Mesodermal cell (in vitro differentiated cells): ENCODE data around the gene CCR9.

Source experiments
- H3K27ac ChIP-seq: 2 replicates; pipeline ENCODE4 v1.7.0; 2013; ENCODE audit warnings: mild to moderate bottlenecking, low read depth, low read length, moderate library complexity; ENCODE audit not compliant: severe bottlenecking
- H3K36me3 ChIP-seq: 2 replicates; pipeline ENCODE4 v1.7.1; 2013; ENCODE audit warnings: mild to moderate bottlenecking, low read length, moderate library complexity; ENCODE audit not compliant: control insufficient read depth, insufficient read depth
- H3K4me1 ChIP-seq: one replicate; pipeline ENCODE4 v1.7.1; 2013; ENCODE audit warnings: mild to moderate bottlenecking, low read length; ENCODE audit not compliant: insufficient read depth, control insufficient read depth, poor library complexity, severe bottlenecking
- H3K4me3 ChIP-seq: 2 replicates; pipeline ENCODE4 v1.7.0; 2013; ENCODE audit warnings: low read length, control low read depth, mild to moderate bottlenecking; ENCODE audit not compliant: insufficient read depth, poor library complexity, severe bottlenecking; ENCODE audit errors: extremely low read depth
- H3K9me3 ChIP-seq: 2 replicates; pipeline ENCODE4 v1.7.1; 2013; ENCODE audit warnings: mild to moderate bottlenecking, low read length, moderate library complexity; ENCODE audit not compliant: control insufficient read depth
- WGBS, 2 experiments: methylation state at CpG; one replicate each; pipeline ENCODE4 v1.1.5; 2013; ENCODE audit warnings: missing lambda C conversion rate in 2 of 2; ENCODE audit not compliant: insufficient coverage in 2 of 2; 5-methylcytosine and 5-hydroxymethylcytosine counted together

CCR9 gene

DNA sequence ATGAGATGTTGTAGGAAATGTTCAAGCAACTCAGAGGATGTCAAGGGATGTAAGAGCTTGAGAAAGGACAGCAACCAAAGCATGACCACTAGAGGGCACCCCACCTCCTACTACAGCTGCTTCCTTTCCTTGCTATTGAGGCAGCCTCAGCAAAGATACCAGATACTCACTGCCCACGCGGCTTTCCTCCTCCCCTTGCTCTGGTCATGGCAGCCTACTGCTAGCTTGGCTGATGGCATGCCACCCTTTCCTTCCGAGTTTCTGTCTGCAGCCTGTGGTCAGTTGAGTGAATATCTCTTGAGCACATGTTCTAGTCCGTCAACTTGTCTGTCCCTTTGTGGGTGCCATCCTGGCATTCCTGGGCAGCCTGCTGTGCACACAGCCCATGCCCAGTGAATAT lies 52.5 kb downstream of the CCR9 start:
- WGBS, 2 experiments, result 0 to 36% methylated on average over 2 to 4 of the region's 4 CpGs
- Histone ChIP-seq H3K27ac (no peak overlapping the region), H3K9me3 (no peaks in the 10 kb centered on the region), H3K4me1 (peaks cover 5% of the 10 kb centered on the region), H3K4me3 (no peak overlapping the region), H3K36me3 (peaks cover 19% of the 10 kb centered on the region)

DNA sequence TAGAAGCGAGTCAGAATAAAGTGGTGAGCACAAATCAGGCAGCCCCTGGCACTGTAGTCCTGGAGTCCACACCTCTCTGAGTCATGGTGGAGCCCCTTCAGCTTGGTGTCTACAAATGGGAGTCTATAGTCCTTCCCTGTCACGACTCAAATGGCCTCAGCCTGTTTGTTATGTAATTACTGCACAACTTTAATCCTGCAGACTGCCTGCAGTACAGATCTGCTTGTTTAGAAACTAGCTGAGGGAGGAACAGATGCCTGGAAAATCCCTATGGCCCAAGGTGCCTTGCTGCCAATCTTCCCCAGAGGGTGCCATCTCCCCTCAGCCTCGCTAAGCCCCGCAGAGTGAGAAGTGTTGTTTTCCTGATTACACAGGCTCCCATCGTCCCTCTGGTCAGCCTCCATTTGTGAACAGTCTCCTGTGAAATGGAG lies 53.0 kb downstream of the CCR9 start:
- peaks cover 5% of the 10 kb centered on the region for H3K4me1 ChIP-seq
- H3K27ac ChIP-seq, result no peak overlapping the region
- no peaks in the 10 kb centered on the region for H3K9me3 ChIP-seq
- WGBS, 2 experiments, result 63 to 80% methylated on average over 2 of the region's 5 CpGs
- H3K4me3 ChIP-seq, result no peak overlapping the region
- peaks cover 17% of the 10 kb centered on the region for H3K36me3 ChIP-seq

DNA sequence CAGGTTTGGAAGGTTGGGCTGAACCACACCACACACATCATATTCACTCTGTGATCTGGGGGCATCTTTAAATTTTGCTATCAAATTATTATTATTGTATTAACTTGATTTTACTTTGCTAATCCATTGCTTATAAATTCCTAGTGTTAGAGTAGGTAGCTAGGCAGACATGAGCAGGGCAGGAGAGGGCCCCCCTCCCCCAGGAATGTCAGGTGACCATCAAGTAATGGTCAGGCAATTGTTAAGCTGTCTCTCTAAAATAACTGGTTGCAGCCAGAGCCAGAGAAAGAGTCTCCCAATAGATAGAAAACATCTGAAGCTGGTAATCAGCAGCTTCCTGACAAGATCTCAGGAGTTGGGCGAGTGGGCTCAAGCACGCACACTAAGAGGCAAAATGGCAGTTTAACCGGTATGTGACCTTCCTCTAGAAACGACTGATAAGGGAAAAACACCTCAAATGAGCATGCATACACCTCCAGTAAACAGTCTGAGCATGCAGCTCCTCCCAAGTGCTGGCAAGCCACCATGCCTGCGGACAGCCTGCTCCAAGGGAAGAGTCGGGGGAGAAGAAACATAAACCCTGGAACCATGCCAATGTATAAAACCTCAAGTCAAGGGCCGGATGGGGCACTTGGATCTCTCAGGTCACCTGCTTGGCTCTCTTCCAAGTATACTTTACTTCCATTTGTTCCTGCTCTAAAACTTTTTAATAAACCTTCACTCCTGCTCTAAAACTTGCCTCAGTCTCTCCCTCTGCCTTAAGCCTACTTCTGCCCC lies 53.8 kb downstream of the CCR9 start:
- H3K4me3 ChIP-seq, result no peak overlapping the region

DNA sequence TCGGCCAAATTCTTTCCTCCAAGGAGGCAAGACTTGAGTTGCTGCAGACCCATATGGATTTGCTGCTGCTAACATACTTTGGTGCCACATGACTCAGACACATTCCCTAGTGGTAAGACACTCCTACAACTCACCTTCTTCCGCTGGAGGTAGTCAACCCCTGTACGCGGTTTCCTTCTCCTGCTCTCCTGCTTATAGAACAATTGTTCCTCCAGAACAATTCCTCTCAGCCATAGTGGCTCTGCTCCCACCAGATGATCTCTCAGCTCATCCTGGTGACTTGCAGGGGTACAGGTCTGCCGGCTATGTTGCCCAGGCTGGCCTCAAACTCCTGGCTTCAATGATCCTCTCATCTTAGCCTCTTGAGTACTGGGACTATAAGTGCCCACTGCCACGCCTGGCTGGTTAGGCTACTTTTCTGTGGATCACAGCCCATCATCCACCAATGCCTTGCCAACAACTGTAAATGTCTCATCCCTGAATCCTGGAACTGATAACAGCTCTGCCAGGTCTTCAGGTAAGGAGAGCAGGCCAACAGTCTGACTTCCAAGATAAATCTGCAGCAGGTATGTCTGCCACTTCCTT lies 54.5 kb downstream of the CCR9 start:
- Histone ChIP-seq H3K27ac (no peak overlapping the region), H3K4me3 (no peak overlapping the region), H3K36me3 (peaks cover 3% of the 10 kb centered on the region), H3K4me1 (peaks cover 5% of the 10 kb centered on the region), H3K9me3 (no peaks in the 10 kb centered on the region)
- 82 to 96% methylated on average over 3 to 6 of the region's 6 CpGs for WGBS, 2 experiments

More for the DNA sequence above, 53.8 kb downstream of the CCR9 start:
- H3K36me3 ChIP-seq, result peaks cover 9% of the 10 kb centered on the region
- no peak overlapping the region for H3K27ac ChIP-seq
- WGBS, 2 experiments, result 91 to 93% methylated on average over 6 to 7 of the region's 7 CpGs
- H3K9me3 ChIP-seq, result no peaks in the 10 kb centered on the region
- H3K4me1 ChIP-seq, result peaks cover 5% of the 10 kb centered on the region

- Histone ChIP-seq H3K27ac (no peak overlapping the region), H3K4me3 (no peak overlapping the region), H3K4me1 (peaks cover 5% of the 10 kb centered on the region), H3K36me3 (peaks cover 9% of the 10 kb centered on the region), H3K9me3 (no peaks in the 10 kb centered on the region)
- 83 to 93% methylated on average over 4 to 5 of the region's 6 CpGs for WGBS, 2 experiments
These were observed 55.9 kb downstream of the CCR9 start for GRCh38 chr3:45942051-45942825.

DNA sequence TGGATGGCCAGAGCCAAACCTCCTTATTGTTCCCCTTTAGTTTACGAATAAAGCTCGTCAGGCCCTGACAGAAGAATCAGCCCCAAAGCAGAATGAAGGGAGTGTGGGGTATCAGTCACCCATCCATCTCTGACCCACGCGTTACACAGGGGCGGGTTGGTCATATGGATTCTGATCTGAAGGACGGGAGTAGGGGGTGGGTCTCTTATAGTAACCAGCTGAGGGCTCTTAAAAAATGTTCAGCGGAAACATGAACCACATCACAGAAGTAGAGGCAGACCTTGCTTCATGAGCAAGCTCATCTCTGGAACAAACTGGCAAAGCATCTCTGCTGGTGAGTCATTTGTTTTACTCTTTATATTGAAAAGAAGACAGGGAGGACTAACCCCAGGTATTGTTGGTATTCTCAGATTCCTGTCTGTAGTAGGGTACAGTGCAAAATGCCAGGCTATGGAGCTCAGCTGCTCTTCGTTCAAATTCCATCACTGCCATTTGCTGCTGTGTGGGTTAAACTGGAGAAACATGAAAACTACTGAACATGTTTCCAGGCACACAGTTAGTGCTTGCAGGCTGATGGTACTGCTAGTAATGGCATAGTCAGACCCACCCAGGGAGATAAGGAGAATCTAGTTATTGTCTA lies 57.0 kb downstream of the CCR9 start, which contains the start of gene CXCR6:
Gene CXCR6 (plus strand): TSS at position 258 of the 640 bp plus-strand sequence. CDS start 3,018 bp downstream, outside the sequence.
- H3K4me3 ChIP-seq, result no peak within 1 kb of the TSS
- no peak within 1 kb of the TSS for H3K27ac ChIP-seq
- no peaks in the 10 kb centered on the region for H3K9me3 ChIP-seq
- H3K36me3 ChIP-seq, result peaks cover 19% of the 10 kb centered on the region
- WGBS, 2 experiments, result 95 to 98% methylated on average over 4 to 8 of the region's 8 CpGs
- H3K4me1 ChIP-seq, result peaks cover 5% of the 10 kb centered on the region

- Histone ChIP-seq H3K4me1 (no peaks in the 10 kb centered on the region), H3K27ac (no peak overlapping the region), H3K4me3 (no peak overlapping the region), H3K9me3 (no peaks in the 10 kb centered on the region), H3K36me3 (peaks cover 31% of the 10 kb centered on the region)
- WGBS, 2 experiments, result 92 to 100% methylated on average over 4 to 5 of the region's 5 CpGs
These were observed 58.7 kb downstream of the CCR9 start for GRCh38 chr3:45944830-45945620.

- Histone ChIP-seq H3K27ac (no peak overlapping the region), H3K36me3 (peaks cover 36% of the 10 kb centered on the region)
- 92 to 100% methylated on average over 1 of the region's 1 CpG for WGBS, 2 experiments
These were observed 60.0 kb downstream of the CCR9 start for GRCh38 chr3:45946307-45946706.

DNA sequence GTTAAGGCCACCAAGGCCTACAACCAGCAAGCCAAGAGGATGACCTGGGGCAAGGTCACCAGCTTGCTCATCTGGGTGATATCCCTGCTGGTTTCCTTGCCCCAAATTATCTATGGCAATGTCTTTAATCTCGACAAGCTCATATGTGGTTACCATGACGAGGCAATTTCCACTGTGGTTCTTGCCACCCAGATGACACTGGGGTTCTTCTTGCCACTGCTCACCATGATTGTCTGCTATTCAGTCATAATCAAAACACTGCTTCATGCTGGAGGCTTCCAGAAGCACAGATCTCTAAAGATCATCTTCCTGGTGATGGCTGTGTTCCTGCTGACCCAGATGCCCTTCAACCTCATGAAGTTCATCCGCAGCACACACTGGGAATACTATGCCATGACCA lies 60.5 kb downstream of the CCR9 start:
- Histone ChIP-seq H3K4me1 (no peaks in the 10 kb centered on the region), H3K4me3 (no peak overlapping the region), H3K27ac (no peak overlapping the region), H3K9me3 (no peaks in the 10 kb centered on the region), H3K36me3 (peaks cover 40% of the 10 kb centered on the region)
- 94 to 100% methylated on average over 3 of the region's 3 CpGs for WGBS, 2 experiments

More at GRCh38 chr3:45946307-45946706, 60.0 kb downstream of the CCR9 start:
- H3K4me3 ChIP-seq, result no peak overlapping the region
- no peaks in the 10 kb centered on the region for H3K4me1 ChIP-seq
- H3K9me3 ChIP-seq, result no peaks in the 10 kb centered on the region

GRCh38 chr3:45947361-45947760 lies 61.0 kb downstream of the CCR9 start:
- Histone ChIP-seq H3K9me3 (no peaks in the 10 kb centered on the region), H3K4me3 (no peak overlapping the region), H3K4me1 (no peaks in the 10 kb centered on the region), H3K36me3 (peaks cover 44% of the 10 kb centered on the region), H3K27ac (no peak overlapping the region)
- WGBS, 2 experiments, result 97 to 100% methylated on average over 2 to 3 of the region's 3 CpGs
